HepG2 (cell line): Measurements from ENCODE around the gene ATP5F1E. TPM values are rescaled to one million over a fixed set of nuclear protein-coding genes. Genes with fewer than 3 reads are reported as not detected.

ENCODE experiments used
- ATAC-seq: fragments of 200-7000 bp; cut with Tn5 transposase; 3 replicates; pipeline ENCODE4 v1.9.1; 2020; ENCODE audit warnings: mild to moderate bottlenecking, moderate library complexity
- BruUV-seq: library from RNA; stranded (reverse); fragments of 400-500 nt; replicated peaks from 2 replicates; lab custom pipeline; 2021; lab: Mats Ljungman, UMichigan
- CTCF ChIA-PET: fragments of 300-600 bp; formaldehyde crosslinking; extraction: SDS; loops from one replicate; lab custom pipeline; 2021; ENCODE audit warnings: low total read pairs, inconsistent platforms, low intra/inter-chr PET ratio; lab: Yijun Ruan, JAX
- POLR2A ChIA-PET: fragments of 350-600 bp; sonication (Branson Sonifier 250); formaldehyde crosslinking; loops from one replicate; lab custom pipeline; 2020; ENCODE audit warnings: antibody characterized with exemption, inconsistent platforms; lab: Yijun Ruan, JAX
- DNase-seq: peaks from one replicate; pipeline ENCODE4 v3.0.0-alpha.2; 2015; ENCODE audit warnings: low spot score
- FAIRE-seq: peaks from 3 replicates; lab custom pipeline; 2011; peaks lifted over from hg19 to GRCh38; lab: Jason Lieb, UNC
- H2AFZ ChIP-seq: one replicate; pipeline ENCODE4 v1.6.1; 2011; ENCODE audit warnings: low read length, inconsistent platforms
- H3K27ac ChIP-seq: fragments of 300-600 bp; 3 replicates; pipeline ENCODE4 v1.8.0; 2011; ENCODE audit warnings: mixed run types, mild to moderate bottlenecking, mixed read lengths, low read length, inconsistent platforms; ENCODE audit not compliant: insufficient read depth; ENCODE audit errors: extremely low read length
- H3K27me3 ChIP-seq, 2 experiments: fragments of 200-600 bp in 1 of 2; 2 replicates in 1 of 2; 3 replicates in 1 of 2; pipeline versions ENCODE4 v1.6.0 to v1.8.0; 2011; ENCODE audit warnings: low read length in 2 of 2, mild to moderate bottlenecking in 2 of 2, moderate library complexity in 2 of 2, inconsistent platforms in 1 of 2; ENCODE audit not compliant: insufficient read depth in 2 of 2, control insufficient read depth in 1 of 2
- H3K36me3 ChIP-seq, 2 experiments: fragments of 200-600 bp in 1 of 2; replicated peaks in 1 of 2; 2 replicates in 1 of 2; 3 replicates in 1 of 2; pipeline versions ENCODE4 v1.5.1 to v1.8.0; 2011; ENCODE audit warnings: low read length in 2 of 2, inconsistent platforms in 1 of 2; ENCODE audit not compliant: insufficient read depth in 2 of 2, control insufficient read depth in 1 of 2
- H3K4me1 ChIP-seq: 2 replicates; pipeline ENCODE4 v1.5.1; 2012; ENCODE audit warnings: low read length, inconsistent platforms; ENCODE audit not compliant: insufficient read depth
- H3K4me2 ChIP-seq: 2 replicates; pipeline ENCODE4 v1.6.0; 2011; ENCODE audit warnings: low read depth, low read length, inconsistent platforms
- H3K4me3 ChIP-seq, 3 experiments: fragments of 200-600 bp in 1 of 3; sonication (generic), shearing (Covaris generic) in 1 of 3; replicated peaks in 1 of 3; 2 replicates each; pipeline ENCODE4 v1.5.1; 2011 to 2016; ENCODE audit warnings: low read length in 3 of 3, inconsistent platforms in 2 of 3, low read depth in 2 of 3, mild to moderate bottlenecking in 2 of 3, control low read depth in 1 of 3, mixed read lengths in 1 of 3; ENCODE audit not compliant: insufficient read depth in 1 of 3
- H3K79me2 ChIP-seq: one replicate; pipeline ENCODE4 v1.6.1; 2011; ENCODE audit warnings: low read length, inconsistent platforms; ENCODE audit not compliant: insufficient read depth
- H3K9ac ChIP-seq: 2 replicates; pipeline ENCODE4 v1.6.0; 2011; ENCODE audit warnings: mild to moderate bottlenecking, low read depth, low read length, inconsistent platforms; ENCODE audit not compliant: insufficient read depth
- H3K9me3 ChIP-seq: 2 replicates; pipeline ENCODE4 v1.5.1; 2012; ENCODE audit warnings: mild to moderate bottlenecking, low read length
- H4K20me1 ChIP-seq: 2 replicates; pipeline ENCODE4 v1.6.0; 2011; ENCODE audit warnings: inconsistent platforms, mild to moderate bottlenecking, low read length, moderate library complexity; ENCODE audit not compliant: insufficient read depth
- AGO2 ChIP-seq: fragments of 200-400 bp; formaldehyde crosslinking; optimal IDR thresholded peaks from 2 replicates; pipeline ENCODE3; 2017; ENCODE audit warnings: mild to moderate bottlenecking, low read depth, low read length, moderate library complexity
- AKAP8 ChIP-seq: sonication (generic); formaldehyde crosslinking; IDR thresholded peaks from 2 replicates; pipeline ENCODE4 v1.5.1; 2020; ENCODE audit warnings: mild to moderate bottlenecking, missing genetic modification reagents
- CENPBD1 ChIP-seq: sonication (generic); formaldehyde crosslinking; IDR thresholded peaks from 2 replicates; pipeline ENCODE4 v1.8.0; 2022; ENCODE audit warnings: missing genetic modification reagents, low read depth, mild to moderate bottlenecking, borderline replicate concordance
- DMAP1 ChIP-seq: IDR thresholded peaks from 2 replicates; pipeline ENCODE4 v1.6.1; 2016
- JUNB ChIP-seq: sonication (generic); formaldehyde crosslinking; IDR thresholded peaks from 2 replicates; pipeline ENCODE4 v1.8.0; 2022; ENCODE audit warnings: missing genetic modification reagents, mild to moderate bottlenecking, borderline replicate concordance
- MIXL1 ChIP-seq: IDR thresholded peaks from 2 replicates; pipeline ENCODE4 v1.6.1; 2016
- NFKBIZ ChIP-seq: IDR thresholded peaks from 2 replicates; pipeline ENCODE4 v1.6.1; 2018; ENCODE audit warnings: missing genetic modification reagents, missing compliant biosample characterization
- REPIN1 ChIP-seq: sonication (generic); formaldehyde crosslinking; IDR thresholded peaks from 2 replicates; pipeline ENCODE4 v1.8.0; 2022; ENCODE audit warnings: missing genetic modification reagents, low read depth, mild to moderate bottlenecking, borderline replicate concordance
- RXRA ChIP-seq: sonication (generic); formaldehyde crosslinking; IDR thresholded peaks from 2 replicates; pipeline ENCODE4 v1.5.1; 2020; ENCODE audit warnings: missing genetic modification reagents
- TEAD3 ChIP-seq: optimal IDR thresholded peaks from 2 replicates; pipeline ENCODE3; 2016; ENCODE audit warnings: borderline replicate concordance
- UBTF ChIP-seq: sonication (generic); formaldehyde crosslinking; IDR thresholded peaks from 2 replicates; pipeline ENCODE4 v1.4.0; 2020; ENCODE audit warnings: mild to moderate bottlenecking, missing genetic modification reagents
- USF2 ChIP-seq, 2 experiments: sonication (generic) in 1 of 2; formaldehyde crosslinking in 1 of 2; IDR thresholded peaks; 2 replicates each; pipeline versions ENCODE4 v1.5.1 to v1.6.1; 2011 to 2020; ENCODE audit warnings: borderline replicate concordance in 1 of 2, low read depth in 1 of 2, low read length in 1 of 2, mild to moderate bottlenecking in 1 of 2, missing genetic modification reagents in 1 of 2, moderate library complexity in 1 of 2
- ZBTB7B ChIP-seq: sonication (generic); formaldehyde crosslinking; IDR thresholded peaks from 2 replicates; pipeline ENCODE4 v1.4.0; 2020; ENCODE audit warnings: missing genetic modification reagents
- ZGPAT ChIP-seq: IDR thresholded peaks from 2 replicates; pipeline ENCODE4 v1.6.1; 2016; ENCODE audit warnings: mild to moderate bottlenecking
- ZNF549 ChIP-seq: sonication (generic); formaldehyde crosslinking; IDR thresholded peaks from 2 replicates; pipeline ENCODE4 v1.5.0; 2020; ENCODE audit warnings: missing genetic modification reagents
- ZNF614 ChIP-seq: IDR thresholded peaks from 2 replicates; pipeline ENCODE4 v1.6.1; 2018; ENCODE audit warnings: missing biosample characterization, missing genetic modification reagents, inconsistent platforms, borderline replicate concordance
- ZNF737 ChIP-seq: sonication (generic); formaldehyde crosslinking; IDR thresholded peaks from 2 replicates; pipeline ENCODE4 v1.5.0; 2020; ENCODE audit warnings: missing genetic modification reagents, mild to moderate bottlenecking, borderline replicate concordance
- WGBS: methylation state at CpG from one replicate; pipeline ENCODE4 v1.1.6; 2017; ENCODE audit warnings: low lambda C conversion rate; 5-methylcytosine and 5-hydroxymethylcytosine counted together
- in situ Hi-C: cut with HindIII; loops from 2 replicates; pipeline ENCODE4 v1.10.0; 2017; ENCODE audit warnings: low pct_unique_long_range_greater_than_20kb; ENCODE audit not compliant: extremely low pct_ligation_motif_present
- intact Hi-C: fragments of 100-400 bp; cut with micrococcal nuclease; formaldehyde crosslinking; loops from one replicate; pipeline ENCODE4 v1.10.0; 2022; ENCODE audit not compliant: unreplicated experiment
- polyA plus RNA-seq, 8 experiments: library from polyadenylated mRNA; depleted of rRNA in 3 of 8; stranded (reverse) in 7 of 8; unstranded in 1 of 8; fragments of >200 nt; fragmentation: Illumina TruSeq in 4 of 8; extraction: Trizol in 4 of 8; gene quantifications; 2 replicates each; pipeline versions ENCODE4 v1.2.1 to v1.2.3, GENCODE V29; 2011 to 2016; ENCODE audit warnings: low read depth in 4 of 8, missing spikeins in 1 of 8, mixed read lengths in 1 of 8; ENCODE audit not compliant: insufficient read depth in 1 of 8
- total RNA-seq, 5 experiments: library from RNA; depleted of rRNA; stranded (reverse); fragments of >200 nt; fragmentation: Illumina TruSeq; extraction: Trizol; gene quantifications; 2 replicates each; pipeline ENCODE4 v1.2.3, GENCODE V29; 2016; ENCODE audit warnings: low read depth in 1 of 5

Gene ATP5F1E
- total and polyA plus RNA-seq, 2 of the 13 experiments (the other 11 are each of a cell fraction or from before 2014, with no cell fraction given) = 121 to 134 TPM

GRCh38 chr20:59006167-59006863, 25.8 kb downstream of the ATP5F1E start:
- peak; percentile 27 for ATAC-seq
- Histone ChIP-seq H3K4me2 (peak overlapping the region; percentile 90), H3K9me3 (no peaks in the 10 kb centered on the region), H3K9ac (no peak overlapping the region), H3K4me3 (peak overlapping the region in 1 of 3 experiments; percentile 73; a peak in 1 of 6 replicates), H2AFZ (no peak overlapping the region), H3K79me2 (no peaks in the 10 kb centered on the region), H3K27ac (peak overlapping the region; percentile 3), H4K20me1 (no peaks in the 10 kb centered on the region), H3K36me3 (no peaks in the 10 kb centered on the region), H3K27me3 (peaks cover 2 to 27% of the 10 kb centered on the region in 2 experiments), H3K4me1 (peaks cover 93% of the 10 kb centered on the region)
- WGBS = 68% methylated on average over 22 of the region's 29 CpGs
- FAIRE-seq = no peak
- DNase-seq = no peak
- in situ Hi-C loops (no loop called here), intact Hi-C loops (no loop called here)
- POLR2A ChIA-PET = interaction anchor here (1.0 to 2.1 kb wide), 2 partner anchors 10 to 26 kb away, joined by 3 to 9 read pairs; partner anchors contain the start of gene ATP5F1E
- no TSS peak for BruUV-seq
- CTCF ChIA-PET = no interaction called here
- TF ChIP-seq MIXL1 (CRISPR knock-in tag) = 0 out of 2 replicates have a peak, but pooled peaks have one; percentile 19
- TF ChIP-seq ZNF549 = no peak
- TF ChIP-seq NFKBIZ (CRISPR knock-in tag) = 0 out of 2 replicates have a peak, but pooled peaks have one; percentile 51
- no peak for TF ChIP-seq CENPBD1 (CRISPR knock-in tag)
- peak; percentile 78 for TF ChIP-seq RXRA (CRISPR knock-in tag)
- no peak for TF ChIP-seq USF2 (IDR thresholded peaks at IDR 0.05; ENCODE audit: low read depth, low read length)
- no peak; the same call in 1 of the 2 replicates for TF ChIP-seq USF2 (CRISPR knock-in tag; IDR thresholded peaks at IDR 0.05; ENCODE audit: borderline replicate concordance)
- peak; percentile 73; the same call in 1 of the 2 replicates for TF ChIP-seq ZBTB7B
- TF ChIP-seq AKAP8 = 0 out of 2 replicates have a peak, but pooled peaks have one; percentile 41
- TF ChIP-seq DMAP1 (CRISPR knock-in tag) = no peak
- peak; percentile 46 for TF ChIP-seq UBTF (CRISPR knock-in tag)
- TF ChIP-seq TEAD3 = peak; percentile 35
- TF ChIP-seq AGO2 = peak; percentile 45
- TF ChIP-seq ZNF614 (CRISPR knock-in tag) = peak; percentile 39; the same call in 1 of the 2 replicates
- TF ChIP-seq REPIN1 (CRISPR knock-in tag) = no peak
- no peak for TF ChIP-seq JUNB (CRISPR knock-in tag)
- TF ChIP-seq ZGPAT = peak; percentile 41; the same call in 1 of the 2 replicates
- TF ChIP-seq ZNF737 = 0 out of 2 replicates have a peak, but pooled peaks have one; percentile 37
